Uterus (tissue), 2 donors: ENCODE results near the gene CCDC57.

ENCODE experiments used
- CTCF ChIP-seq, 4 experiments: fragments of 200-600 bp in 2 of 4; fragments of 450-650 bp in 2 of 4; sonication (generic) in 2 of 4; IDR thresholded peaks; one replicate each; pipeline ENCODE4 v1.5.1; 2016 to 2019; ENCODE audit warnings: antibody characterized with exemption in 4 of 4, mild to moderate bottlenecking in 2 of 4, moderate library complexity in 1 of 4
- POLR2A ChIP-seq, 2 donors: fragments of 450-650 bp; IDR thresholded peaks; one replicate each; pipeline ENCODE4 v1.6.1; 2016; ENCODE audit warnings: antibody characterized with exemption in 2 of 2, mild to moderate bottlenecking in 1 of 2, moderate library complexity in 1 of 2

- no peak for TF ChIP-seq CTCF (IDR thresholded peaks at IDR 0.05)
- TF ChIP-seq POLR2A (IDR thresholded peaks at IDR 0.05): no peak
These were observed 131.7 kb downstream of the CCDC57 start for GRCh38 chr17:82080789-82081464.
